Erythroblast (primary cell): ENCODE results near the gene IPO5.

Source experiments
- GATA1 ChIP-seq: IDR thresholded peaks from 2 replicates; pipeline ENCODE4 v1.6.1; 2011; ENCODE audit warnings: low read depth, mild to moderate bottlenecking, control low read depth, low read length, moderate library complexity
- POLR2A ChIP-seq: IDR thresholded peaks from 2 replicates; pipeline ENCODE4 v1.6.1; 2011; ENCODE audit warnings: mild to moderate bottlenecking, low read length

DNA sequence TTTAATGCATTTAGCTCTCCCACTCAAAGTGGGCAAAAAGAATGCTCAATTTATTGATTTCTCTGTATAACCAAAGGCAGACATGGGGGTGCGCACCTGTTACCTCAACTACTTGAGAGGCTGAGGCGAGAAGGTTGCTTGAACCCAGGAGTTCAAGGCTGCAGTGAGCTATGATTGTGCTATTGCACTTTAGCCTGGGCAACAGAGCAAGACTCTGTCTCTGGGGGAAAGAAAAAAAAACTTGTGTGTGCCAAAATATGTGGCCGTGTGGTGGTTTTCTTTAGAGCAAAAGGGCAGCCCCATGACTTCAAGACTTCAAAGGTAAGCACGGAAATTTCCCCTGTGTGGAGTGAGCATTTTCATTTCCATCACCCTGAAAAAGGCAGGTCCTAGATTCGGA, 81.9 kb downstream of the IPO5 start:
- TF ChIP-seq POLR2A: no peak
- TF ChIP-seq GATA1: no peak
